T-helper 22 cell (primary cell): ENCODE measurements around the gene KRT10.
A peak's percentile ranks its signal among the peaks of the same experiment; 100 is the strongest.

ENCODE experiments used
- DNase-seq: peaks from one replicate; pipeline ENCODE4 v3.0.0-alpha.2; 2020; ENCODE audit warnings: low read depth

The KRT10 gene

DNA sequence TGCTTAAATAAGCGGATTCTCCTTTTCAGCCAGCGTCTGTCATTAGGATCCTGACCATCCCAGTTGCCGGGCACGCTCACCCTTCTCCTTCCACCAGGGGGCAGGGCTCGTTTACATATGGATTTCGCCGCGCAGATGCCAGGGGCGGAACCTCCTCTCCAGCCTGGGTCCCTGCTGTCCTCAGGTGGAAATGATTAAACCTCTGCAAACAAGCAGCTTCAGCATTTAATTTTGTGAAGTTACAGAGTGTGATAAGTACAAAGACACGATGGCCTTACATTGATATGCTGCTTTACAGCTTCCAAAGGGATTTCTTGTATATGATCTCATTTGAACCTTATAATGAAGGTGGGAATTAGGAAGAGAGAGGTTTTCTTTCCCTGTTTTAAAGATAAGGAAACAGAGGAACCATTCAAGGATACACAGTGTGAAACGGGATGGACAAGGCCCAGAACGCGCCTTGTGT is 18.8 kb downstream of the KRT10 start:
- DNase-seq: peak; percentile 40

DNA sequence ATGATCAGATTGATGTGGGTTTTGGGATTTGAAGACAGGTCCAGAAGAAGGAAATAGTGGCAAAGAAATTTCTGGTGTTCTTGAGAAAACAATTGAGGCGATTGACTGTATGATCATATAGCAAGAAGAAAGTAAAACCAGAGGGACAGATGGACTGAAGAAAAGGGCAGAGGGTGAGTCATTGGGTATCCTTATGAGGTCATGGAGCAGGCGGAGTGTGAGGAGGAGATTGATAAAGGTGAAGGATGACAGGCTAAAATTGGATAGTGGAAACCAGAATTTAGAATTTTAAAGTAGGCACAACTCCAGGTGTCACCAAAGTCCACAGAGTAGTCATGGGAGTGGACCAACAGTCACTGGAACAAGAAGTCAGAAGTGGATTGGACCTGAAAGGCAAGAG is 21.3 kb downstream of the KRT10 start:
- no peak for DNase-seq

DNA sequence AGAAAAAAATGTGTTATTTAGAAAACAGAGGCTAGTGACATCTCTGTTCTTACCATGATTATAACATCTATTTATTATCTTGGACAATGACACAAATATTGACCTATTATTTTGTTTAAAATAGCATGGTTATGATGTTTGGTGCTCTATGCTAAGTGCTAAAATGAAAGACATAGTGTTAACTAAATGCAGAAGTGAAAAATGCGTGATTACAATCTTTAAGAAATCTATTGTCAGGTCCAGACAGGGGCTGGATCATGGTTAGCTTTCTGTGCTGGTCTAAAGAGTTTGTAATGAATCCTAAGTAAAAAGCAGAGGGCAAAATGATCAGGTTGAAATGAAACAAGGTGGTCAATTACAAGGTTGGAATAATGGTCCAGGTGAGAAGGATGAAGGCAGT is 22.0 kb downstream of the KRT10 start:
- DNase-seq: no peak

DNA sequence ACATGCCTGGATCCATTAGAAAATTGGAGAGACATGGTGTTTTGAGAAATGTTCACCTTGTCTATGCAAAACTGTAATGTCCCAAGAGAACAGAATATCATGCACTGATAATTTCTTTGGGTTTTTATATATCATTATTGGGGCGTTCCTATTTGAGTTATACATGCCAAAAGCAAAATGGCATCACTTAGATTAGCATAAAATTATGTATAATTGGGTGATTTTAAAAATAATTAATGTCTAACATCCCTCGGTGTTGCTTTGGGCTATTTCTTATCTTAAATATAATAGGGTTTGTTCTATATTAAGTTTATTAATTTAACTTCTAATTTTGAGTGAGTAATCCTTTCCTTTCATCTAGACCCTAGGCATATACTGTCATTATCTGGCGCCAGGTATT is 22.6 kb downstream of the KRT10 start, which contains the start of gene KRT28:
TSS of gene KRT28 (minus strand) at position 101 of the 400 bp plus-strand sequence. CDS start at position 35, 66 bp downstream.
- DNase-seq: no peak

DNA sequence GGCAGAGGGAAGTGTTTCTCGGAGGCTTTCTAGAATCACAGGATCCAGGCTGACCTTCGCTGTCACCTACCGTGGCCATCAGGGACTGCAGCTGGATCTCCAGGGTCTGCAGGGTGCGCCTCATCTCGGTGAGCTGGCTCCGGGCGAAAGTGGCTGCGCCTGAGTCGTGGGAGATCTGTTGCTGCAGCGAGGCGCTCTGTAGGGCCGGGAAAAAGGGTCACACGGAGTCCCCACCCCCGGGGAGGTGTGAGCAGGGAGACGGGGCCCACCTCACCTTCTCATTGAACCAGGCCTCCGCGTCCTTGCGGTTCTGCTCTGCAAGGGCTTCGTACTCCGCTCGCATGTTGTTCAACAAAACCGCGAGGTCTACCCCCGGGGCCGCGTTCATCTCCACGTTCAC is 25.6 kb downstream of the KRT10 start:
- no peak for DNase-seq

DNA sequence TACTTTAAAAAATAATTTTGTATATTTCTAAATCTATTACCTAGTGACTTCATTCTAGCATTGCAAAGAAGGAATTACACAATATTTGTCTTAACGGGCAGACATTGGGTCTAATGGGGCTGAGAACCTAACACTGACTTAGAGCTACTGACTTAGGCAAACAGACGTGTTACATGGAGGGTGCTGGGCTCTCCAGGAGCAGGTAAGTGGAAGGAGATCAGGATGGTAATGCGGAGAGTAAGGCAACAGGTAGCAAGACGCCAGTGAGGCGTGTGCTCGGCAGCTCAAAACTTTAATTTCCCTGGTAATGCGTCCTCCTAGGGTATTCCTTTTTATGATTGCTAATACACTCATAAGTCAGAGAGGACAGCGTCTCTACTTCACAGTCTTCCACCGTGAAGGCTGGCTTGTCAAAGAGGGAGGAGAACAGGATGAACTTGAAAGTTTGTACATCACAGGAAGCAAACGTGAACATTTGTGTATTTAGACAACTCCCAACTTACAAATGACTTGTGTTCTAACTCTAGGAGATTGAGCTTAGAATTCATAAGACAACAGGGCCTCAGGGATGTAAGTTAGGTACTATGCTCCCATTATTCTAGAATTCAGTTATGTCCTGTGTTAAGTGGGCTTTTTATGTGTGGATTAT is 27.3 kb downstream of the KRT10 start:
- DNase-seq: no peak

DNA sequence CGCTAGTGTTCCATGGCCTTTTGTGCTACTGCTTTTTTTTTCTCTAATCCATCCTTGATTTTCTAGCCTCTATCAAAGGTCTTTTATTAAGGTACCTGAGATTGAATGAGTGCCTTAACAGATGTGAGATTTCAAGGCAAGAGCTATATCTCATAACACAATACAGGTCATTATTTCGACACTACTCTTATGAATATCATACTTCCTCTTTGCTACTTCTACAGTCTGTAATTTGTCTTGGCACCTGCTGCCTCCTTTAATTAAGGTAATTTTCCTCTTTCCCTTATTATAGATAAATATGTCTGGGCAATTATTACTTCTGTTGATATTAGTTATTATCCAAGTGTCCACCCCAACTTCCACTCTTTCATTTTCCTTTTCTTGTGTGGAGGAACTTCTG is 27.9 kb downstream of the KRT10 start:
- DNase-seq: no peak

DNA sequence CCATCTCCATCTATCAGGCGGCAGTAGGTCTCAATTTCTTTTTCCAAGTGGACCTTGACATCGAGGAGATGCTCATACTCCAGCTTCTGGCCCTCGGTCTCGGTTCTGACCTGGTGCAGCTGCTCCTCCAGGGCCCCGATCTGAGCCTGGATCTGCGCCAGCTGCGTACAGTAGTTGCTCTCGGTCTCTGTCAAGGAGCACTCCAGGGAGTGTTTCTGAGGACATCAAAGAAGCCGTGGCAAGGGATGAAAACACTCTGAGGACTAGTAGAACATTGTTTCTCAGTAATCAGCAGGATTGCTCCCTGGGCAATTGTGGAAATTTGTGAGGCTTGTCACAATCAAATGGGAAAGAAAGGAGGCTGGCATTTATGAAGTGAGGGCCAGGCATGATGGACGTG is 28.6 kb downstream of the KRT10 start:
- no peak for DNase-seq

DNA sequence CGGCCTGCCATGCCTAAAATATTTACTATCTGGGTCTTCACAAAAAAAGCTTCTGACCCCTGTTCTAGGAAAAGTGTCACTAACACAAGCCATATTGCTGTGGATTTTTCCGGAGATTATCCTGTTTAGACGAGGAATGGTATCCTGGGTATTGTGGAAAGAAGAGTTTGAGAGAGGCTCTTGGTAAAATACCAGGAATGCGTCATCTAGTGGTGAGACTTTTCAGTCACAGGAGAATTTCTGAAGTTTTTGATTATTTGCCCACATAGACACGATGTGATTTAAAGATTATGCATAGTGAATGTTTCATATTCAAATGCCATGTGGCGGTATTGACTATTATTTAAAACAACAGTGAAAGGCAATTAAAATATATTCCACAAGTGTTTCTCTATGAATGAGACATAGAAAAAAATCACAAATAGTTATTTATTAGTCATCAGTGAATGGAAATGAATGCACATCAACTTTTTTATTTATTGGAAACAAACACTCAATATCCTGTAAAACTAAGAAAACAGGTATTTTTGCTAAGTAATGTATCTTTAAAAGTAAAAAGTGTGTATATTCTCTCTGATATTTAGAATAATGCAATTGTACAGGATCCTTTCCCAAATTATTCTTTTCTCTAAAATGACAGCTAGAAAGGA is 30.5 kb downstream of the KRT10 start:
- DNase-seq: no peak

DNA sequence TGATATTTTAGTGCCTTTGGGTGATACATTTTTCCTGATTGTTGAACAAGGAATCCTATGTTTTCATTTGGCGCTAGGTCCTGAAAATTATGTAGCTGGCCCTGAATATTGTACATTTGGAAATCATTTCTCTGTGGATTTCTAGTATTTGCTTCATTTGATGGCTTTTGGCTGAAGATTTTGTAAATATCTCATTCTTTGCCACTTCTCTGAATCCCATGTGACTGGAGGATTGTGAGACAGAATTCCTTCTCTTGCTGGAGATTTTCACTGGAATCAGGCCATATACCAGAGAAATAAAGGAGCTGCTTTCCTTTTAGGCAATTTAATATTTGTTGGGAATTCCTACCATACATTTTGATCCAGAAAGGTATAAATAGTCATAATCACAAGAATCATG is 31.3 kb downstream of the KRT10 start:
- DNase-seq: no peak

DNA sequence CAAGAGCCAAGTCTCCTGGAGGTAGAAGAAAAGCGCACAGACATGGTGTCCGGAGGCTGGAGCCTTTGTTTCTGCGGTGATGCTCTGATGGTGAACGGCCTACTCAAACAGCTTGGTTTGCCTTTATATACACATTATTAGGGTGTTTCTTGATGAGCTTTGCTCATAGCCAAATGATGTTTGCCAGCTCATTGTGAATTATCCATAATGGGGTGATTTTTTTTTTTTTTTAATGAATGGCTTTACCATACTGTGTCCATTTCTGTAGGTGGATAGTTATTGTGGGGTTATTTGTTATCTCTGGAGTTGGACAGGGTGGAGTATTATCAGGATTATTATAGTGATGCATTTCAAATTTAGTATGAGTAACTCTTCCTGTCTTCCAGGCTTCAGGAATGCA is 40.0 kb downstream of the KRT10 start, which contains the start of gene KRT27:
TSS of gene KRT27 (minus strand) at position 101 of the 400 bp plus-strand sequence. CDS start at position 44, 57 bp downstream.
- DNase-seq: no peak

DNA sequence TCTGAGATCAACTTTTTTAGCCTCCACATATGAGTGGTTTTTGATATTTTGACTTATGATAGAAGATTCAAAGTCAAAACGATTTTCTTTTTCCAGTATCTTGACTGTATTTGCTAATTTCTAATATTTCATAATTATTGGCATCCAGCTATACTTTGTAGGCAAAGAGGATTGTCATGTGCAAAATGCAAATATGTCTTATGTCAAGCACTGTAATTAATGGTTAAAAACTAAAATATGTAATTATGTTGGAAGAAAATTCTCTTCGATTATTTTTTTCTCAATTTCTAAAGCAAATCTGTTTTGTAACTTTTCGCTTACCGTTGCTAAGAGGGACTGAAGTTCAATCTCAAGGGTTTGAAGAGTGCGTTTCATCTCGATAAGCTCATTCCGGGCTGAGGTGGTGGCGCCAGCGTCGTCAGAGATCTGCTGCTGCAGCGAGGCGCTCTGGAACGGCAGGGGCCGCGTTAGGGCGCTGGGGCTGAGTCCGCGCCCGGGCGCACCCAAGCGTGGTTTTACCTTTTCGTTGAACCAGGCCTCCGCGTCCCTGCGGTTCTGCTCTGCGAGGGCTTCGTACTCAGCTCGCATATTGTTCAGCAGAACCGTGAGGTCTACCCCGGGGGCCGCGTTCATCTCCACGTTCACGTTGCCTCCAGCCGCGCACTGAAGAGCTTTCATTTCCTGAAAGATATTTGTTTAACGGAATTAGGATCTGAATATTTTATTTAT is 43.1 kb downstream of the KRT10 start:
- DNase-seq: no peak

DNA sequence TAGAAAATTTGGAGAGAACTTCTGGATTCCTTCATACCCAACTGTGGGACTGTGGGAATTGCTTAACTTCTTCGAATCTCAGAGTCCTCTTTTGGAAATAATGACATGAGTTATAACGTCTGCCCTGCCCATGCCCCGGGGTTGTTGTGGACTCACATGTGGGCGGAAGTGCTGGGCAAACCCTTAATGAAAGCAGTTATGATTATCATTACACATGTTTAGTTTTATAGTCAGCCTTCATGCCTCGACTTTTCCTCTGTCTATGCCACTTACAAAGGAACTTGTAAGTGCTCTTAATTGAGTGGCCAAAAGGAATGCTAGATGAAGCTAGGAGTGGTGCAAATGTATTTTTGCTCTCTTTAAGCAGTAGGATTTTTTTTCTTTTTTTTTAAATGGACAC is 44.0 kb downstream of the KRT10 start:
- DNase-seq: no peak

DNA sequence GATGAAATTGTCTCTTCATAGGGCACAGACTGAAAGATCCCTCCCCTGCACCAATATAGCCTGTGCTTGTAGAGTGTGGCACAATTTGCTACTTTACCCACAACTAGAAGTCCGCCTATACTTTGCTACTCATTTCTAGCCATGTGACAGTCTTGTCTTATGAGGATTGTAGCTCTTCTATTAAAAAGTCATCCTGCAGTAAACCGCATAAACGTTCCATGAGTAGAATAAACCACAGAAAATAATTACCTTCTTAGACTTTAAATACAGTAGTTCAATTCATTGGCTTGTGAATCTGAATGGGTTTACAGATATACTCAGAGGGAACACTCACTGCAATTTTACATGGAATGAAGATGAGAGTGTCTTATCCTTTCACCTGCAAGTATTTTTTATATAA is 44.4 kb downstream of the KRT10 start:
- DNase-seq: no peak

DNA sequence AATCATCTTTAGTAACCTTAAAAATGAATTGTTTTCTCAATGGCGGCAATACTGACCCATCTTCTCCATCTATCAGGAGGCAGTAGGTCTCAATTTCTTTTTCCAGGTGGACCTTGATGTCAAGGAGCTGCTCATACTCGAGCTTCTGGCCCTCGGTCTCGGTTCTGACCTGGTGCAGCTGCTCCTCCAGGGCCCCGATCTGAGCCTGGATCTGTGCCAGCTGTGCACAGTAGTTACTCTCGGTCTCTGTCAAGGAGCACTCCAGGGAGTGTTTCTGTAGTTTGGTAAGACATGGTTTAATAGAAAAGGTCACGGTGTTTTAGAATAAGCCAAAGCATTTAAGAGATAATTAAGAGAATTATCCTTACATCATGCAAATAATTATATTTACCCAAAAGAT is 45.0 kb downstream of the KRT10 start:
- DNase-seq: no peak

DNA sequence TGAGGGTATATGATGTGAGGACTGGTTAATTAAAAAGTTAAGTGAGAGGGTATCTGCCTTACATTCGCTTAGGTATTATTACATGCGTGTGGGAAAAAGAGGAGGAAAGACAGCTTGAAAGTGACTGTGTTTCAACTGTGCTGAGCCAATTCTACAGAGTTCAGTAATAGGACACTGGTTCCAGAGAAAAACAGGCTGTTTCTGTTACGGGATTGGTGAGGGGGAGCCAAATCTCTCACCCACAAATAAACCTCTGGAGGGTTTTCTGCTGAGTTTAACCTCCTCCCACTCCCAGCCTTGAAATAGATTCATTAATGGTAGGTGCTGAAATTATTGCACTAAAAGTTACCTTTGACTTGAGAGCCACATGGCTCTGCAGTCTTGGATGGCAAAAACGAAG is 46.5 kb downstream of the KRT10 start:
- no peak for DNase-seq

DNA sequence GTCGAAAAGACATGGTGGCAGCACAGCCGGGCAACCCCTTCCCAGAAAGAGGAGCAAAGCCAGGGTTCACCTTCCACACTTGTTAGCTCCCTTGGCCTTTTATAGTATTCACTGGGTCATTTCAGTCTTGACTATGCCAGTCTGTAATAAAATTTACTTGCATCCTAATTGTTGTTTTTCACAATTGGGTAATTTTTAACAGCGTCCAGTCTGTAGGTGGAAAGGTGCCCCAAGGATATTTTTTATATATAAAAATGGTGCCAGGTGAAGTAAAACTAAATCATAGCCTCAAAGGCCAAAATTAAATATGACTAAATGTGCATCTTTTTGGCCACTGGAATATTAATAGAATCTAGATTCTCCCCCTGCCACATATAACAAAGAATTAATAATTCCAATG is 50.3 kb downstream of the KRT10 start, which contains the start of gene KRT26:
TSS of gene KRT26 (minus strand) at position 101 of the 400 bp plus-strand sequence. CDS start at position 13, 88 bp downstream.
- no peak for DNase-seq
